Stimulated activated CD4-positive, alpha-beta T cell treated with anti-CD3 and anti-CD28 coated beads, TNF-alpha, amount 100 ng/mL, for 48 hours (primary cell): ENCODE data around the gene RALGPS1.

Source experiments
- DNase-seq, 3 donors: peaks; one replicate each; pipeline ENCODE4 v3.0.0-alpha.2; 2020; ENCODE audit warnings: low read depth in 3 of 3

Gene RALGPS1

DNA sequence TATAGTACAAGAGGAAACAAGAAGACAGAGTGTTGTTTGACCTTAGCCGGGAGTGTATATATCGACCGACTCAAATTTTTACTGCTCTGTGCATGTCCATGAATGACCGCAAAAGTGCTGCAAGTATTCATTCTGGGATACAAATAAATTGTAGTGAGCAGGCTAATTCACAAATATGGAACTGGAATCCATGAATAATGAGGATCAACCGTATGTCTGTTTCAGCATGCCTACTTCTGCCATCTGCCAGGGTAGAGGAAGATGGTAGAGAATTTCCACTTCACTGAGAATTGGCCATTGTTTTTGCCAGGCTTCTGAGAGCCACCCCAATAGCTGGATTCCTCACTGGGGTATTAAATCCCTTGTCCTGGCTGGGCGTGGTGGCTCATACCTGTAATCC is 8.5 kb upstream of the RALGPS1 start:
- no peak for DNase-seq

DNA sequence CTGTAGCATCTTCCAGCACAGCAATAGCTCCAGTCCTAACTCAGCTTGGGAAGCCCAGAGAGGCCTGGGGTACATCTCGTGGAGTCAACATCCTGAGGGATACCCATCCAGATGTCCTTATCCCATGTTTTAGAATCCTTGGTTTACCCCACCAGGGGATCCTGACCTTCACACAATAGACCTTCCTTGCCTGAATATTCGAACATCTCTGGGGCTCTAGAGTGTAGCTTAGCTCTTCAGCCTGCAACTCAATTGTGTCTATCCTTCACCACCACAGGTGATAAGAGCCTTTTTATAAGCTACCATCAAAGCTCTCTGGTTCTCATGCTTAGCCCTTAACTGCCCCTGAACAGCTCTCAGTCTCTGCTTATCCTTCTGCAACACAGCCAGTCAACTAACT is 7.5 kb upstream of the RALGPS1 start:
- DNase-seq, result no peak

DNA sequence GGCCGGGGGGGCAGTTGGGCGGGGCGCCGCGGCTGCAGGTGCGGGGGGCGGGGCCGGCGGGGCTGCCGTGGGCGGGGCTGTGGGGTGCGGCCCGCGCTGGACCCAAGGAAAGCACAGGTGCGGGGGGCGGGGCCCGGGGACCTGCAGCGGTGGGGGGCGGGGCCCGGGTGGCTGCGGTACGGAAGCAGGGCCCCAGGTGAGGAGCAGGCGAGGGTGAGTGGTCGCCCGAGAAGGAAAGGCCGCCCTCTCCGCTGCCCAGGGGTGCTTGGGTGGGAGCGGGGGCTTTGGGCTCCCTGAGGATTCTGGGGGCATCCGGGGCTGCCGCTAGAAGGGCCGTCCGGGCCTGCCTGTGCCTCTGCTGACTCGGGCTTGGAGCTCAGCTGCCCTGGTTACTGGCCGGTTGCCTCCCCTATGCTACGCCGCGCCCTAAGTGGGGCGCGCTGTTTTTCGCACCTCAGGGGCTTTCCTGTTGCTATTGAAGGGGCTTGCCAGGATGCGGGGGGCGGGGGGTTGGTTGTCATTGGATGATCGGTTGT is 767 bp downstream of the RALGPS1 start:
- DNase-seq, result no peak

DNA sequence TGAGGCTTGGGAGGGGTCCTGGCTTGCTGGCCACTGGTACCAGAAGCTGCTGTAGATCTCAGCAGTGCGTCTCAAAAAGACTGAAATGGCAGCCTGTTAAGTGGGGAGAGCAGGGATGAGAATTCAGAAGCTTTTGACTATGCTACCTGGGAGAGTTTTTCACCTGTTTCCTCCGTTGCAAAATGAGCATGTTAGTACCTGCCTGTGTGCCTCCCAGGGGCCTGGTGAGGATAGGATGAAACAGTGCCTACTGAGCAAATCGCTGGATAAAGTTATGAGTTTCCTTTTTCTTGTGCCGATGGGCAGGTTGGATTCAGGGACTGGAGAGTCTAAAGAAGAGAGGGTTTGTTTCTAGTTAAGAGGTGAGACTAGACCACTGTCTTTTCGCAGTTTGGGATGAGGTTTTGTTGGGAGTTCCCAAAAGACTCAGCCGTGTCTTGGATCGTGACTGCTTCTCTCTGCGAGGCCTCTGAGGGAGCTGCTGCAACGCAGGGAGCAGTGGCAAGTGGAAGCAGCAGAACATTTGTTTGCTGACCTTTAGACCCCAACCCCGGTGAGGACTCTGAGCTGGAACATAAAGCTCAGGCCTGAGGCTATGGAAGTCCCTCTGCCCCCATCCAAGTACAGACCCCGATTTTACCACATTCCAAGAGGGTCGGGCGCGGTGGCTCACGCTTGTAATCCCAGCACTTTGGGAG is 1.4 kb downstream of the RALGPS1 start:
- DNase-seq, result no peak

DNA sequence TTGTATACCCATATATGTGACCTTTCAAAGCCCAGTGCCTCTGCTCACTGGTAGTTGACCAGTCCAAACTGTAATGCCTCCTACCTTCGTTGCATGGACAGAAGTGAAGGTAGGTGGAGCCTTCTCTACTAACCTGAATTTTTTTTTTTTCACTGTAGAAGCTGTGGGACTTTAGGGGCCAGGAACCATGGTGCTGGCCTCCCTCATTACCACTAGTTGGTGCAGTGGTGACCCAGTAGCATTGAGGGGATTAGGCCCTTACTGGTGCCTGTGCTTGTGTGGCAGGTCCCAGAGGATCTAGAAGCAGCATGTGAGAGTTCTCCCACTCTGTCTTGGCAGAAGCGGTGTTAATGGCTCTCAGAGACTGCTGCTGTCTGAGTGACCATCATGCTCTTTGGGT is 2.3 kb downstream of the RALGPS1 start:
- no peak for DNase-seq

DNA sequence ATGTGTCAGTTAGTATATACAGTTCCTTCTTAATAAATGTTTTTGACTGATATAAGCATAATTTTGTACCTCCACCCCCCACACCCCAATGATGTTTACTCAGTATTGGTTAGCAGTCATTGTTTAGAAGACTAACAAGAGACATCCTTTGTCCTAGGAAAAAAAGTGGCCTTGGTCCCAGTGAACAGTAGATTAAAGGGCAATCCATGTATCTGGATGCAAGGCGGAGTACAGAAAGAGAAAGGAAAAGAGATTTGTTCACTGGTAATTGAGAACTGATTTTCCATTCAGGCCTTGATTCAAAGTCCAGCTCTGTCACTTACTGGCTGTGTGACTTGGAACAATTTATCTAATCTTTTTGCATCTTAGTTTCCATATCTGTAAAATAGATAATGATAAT is 4.6 kb downstream of the RALGPS1 start:
- no peak for DNase-seq

DNA sequence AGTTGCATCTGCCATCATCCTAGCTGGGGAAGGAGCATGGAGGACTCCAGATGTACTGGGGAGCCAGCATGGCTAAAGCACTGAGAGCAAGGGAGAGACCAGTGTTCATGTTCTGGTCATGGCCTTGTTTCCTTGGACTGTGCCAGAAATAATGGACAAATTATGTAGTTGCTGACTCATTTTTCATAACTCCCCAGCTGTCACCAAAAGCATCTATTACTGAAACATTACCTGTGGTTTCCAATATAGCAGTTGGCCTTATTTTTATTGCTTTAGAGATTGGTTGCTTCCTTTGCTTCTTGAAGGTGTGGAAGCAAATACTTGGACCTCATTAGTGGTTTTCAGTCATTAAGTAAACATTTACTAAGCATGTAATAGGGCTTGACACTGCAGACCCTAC is 11.3 kb downstream of the RALGPS1 start:
- DNase-seq, result no peak

DNA sequence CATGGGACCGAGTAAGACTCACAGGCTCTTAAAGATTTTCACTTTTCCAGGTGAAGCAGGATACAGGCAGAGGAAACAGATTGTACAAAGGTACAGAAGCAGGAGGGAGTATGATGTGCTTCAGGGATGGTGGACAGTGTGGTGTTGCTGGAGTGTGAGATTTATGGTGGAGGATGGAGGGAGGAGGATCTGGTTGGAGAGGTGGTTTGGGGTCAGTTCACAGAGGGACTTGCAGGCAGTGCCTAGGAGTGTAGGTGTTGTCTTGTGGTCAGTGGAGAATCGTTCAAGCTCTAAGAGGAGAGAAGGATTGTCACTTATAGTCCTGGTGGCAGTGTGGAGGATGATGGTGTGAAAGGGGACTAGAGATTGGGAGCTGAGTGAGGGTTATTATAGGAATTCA is 11.8 kb downstream of the RALGPS1 start:
- no peak for DNase-seq

DNA sequence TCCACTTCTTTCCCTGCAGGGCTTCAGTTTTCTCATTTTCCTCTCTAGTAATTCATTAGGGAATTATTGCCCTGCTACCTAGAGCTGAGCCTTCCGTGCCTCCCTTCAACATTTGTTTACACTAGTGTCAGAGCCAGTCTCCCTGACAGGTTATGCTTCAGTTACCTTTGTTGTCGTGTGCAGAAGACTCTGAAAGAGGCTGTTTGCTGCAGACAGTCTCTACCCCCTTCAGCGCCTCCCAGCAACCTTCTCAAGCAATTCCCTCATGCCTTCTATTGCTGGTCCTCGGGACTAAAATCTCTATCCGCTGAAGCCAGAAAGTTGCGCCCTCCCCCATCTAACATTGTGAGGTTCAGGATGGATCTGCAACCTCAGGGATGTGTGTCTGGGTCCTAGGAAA is 12.8 kb downstream of the RALGPS1 start:
- DNase-seq, result no peak

DNA sequence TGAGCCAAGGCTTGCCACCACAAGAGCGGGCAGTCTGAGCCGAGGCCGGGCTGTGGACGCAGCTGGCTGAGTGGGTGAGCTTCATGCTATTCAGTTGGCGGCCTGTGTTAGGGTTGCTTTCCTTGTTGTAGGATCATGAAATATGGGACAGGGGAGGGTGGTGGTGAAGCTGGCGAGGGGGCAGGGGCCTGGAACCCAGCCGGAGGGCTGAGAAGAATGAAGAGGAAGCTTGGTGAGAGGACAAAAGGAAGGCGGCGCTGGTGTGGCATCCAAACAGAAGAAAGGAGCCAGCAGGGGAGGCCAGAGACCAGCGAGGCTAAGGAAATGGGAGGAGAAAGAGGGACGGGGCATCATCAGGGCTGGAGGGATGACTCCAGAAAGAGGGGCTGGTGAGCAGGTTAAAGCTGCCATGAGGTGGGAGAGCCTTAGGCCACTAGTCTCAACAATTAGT is 18.3 kb downstream of the RALGPS1 start:
- no peak for DNase-seq

DNA sequence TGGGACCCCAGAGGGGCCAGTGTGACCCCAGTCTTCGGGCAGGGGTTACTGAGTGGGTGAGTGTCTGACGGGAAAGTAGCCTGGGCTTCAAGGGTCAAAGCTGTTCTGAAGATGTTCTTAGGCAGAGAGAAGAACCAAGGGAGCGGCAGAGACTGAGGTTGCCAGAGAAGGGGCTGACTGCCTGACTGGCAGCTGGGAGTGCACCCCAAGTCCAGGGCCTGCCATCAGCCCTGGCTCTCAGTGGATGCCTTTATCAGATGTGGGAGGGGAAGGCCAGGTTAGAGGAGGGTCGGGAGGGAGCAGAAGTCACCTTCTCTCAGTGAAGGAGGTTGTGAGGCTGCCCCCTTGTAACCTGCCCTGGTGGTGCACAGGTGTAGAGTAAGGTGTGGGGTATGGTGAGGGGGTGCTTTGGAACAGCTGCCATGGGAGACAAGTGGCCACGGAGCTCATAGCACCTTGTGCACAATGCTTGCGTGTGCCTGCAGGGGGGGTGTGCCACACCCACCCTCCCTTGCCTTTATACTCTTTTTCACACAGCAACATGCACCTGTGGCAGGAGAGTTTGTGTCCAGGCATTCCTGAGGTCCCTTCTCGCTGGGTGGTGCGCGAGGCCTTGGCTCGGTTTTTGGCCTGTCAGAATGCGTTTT is 18.9 kb downstream of the RALGPS1 start:
- DNase-seq, result no peak

DNA sequence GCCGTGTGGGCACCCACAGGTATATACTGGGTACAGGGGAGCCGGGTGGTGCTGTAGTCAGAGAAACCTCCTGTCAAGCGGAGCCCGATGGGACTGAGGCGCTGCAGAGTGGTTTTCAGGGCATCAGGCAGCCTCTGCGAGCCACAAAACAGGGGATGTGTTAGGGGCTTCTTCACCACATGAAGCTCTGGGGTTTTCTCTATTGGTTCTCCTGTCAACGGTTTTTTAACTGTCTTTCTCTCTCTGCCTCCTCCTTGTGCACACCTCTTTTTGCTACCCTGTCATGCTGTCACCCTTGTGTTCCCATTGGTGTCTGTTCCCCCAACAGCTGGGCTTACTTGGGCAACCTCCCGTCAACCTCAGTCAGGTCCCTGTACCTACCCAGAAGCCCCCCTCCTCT is 19.9 kb downstream of the RALGPS1 start:
- no peak for DNase-seq

DNA sequence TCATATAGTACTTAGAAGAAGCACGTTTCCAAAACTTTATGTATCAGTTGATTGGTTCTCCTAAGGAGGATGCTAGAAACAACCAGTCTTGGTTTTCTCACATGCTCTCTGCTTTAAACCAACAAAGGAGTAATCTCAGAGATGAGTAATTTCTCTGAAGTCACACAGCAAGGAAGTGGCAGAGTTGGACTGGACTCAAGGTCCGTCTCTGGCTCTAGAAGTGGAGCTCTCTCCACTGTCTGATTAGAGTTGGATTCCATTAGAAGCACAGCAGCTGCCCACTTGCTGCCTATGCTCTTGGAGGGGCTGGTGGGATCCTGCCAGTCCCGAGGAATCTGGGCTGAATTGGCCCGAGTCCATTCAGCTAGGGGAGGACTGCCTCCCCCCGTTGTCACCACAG is 21.0 kb downstream of the RALGPS1 start:
- no peak for DNase-seq

DNA sequence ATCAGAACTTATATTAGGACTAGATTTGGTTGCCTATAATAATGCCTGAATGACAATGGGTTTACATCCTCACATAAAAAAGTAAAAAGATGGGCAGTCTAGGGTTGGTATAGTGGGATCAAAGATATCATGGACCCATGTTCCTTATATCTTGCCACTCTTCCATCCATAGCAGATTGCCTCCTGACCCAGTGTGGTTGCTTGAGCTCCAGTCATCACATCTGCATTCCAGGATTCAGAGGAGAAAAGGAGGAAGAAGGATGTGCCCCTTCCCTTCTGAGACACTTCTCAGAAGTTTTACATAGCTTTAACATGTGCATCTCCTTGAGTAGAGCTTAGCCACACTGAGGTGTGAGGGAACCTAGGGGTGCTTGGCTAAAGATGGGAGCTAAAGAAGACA is 22.9 kb downstream of the RALGPS1 start:
- no peak for DNase-seq

DNA sequence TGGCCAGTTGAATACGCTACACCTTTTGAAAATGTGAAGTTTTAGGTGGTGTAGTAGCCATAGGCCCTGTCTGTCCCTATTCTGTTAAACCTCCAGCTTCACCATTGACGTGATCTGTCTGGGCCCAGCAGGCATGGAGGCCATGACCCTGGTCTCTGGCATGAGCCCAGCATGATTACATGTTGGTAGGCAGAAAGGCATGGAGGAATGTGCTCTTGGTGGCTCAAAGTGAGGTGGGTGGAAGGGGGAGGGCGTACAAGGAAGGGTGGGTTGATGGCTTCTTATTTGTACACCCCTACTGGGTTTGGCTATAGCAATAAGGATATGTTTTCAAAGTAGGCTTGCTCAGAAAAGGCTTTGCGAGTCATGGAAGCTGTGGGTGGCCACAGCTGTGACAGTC is 23.7 kb downstream of the RALGPS1 start:
- DNase-seq, result no peak

DNA sequence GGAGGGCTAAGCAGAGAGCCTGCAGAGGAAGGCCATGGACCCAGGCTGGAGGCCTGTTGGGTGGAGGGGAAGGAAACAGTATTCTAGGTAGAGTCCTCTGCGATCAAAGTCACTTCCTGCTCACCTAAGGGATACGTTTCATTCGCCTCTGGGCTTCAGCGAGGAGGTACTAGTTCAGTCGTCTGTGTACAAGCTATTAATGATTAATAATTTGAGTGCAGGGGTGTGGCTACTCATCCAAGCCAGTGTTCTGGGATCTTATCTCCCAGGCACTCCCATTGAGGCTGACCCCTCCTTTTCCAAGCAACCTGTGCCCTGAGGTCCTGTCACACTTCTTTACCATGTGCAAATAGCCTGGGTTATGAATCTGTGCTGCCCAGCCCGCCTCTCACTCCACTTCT is 25.2 kb downstream of the RALGPS1 start:
- no peak for DNase-seq

DNA sequence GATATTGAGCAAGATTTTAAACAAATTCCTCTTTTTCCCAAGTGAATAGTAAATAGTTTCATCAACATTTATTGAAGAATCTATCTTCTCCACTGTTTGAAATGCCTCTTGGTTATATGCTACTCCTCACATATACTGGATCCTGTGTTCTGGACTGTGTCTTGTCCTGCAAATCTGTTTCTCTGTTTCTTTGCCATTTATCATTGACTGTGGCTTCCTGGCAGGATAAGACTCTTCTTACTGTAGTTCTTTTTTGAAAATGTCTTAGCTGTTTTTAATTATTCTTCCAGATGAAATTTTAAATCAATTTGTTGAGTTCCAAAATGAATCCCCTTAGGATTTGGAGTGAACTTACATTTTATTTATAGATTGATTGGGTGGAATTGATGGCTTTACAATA is 27.8 kb downstream of the RALGPS1 start:
- DNase-seq, result no peak

DNA sequence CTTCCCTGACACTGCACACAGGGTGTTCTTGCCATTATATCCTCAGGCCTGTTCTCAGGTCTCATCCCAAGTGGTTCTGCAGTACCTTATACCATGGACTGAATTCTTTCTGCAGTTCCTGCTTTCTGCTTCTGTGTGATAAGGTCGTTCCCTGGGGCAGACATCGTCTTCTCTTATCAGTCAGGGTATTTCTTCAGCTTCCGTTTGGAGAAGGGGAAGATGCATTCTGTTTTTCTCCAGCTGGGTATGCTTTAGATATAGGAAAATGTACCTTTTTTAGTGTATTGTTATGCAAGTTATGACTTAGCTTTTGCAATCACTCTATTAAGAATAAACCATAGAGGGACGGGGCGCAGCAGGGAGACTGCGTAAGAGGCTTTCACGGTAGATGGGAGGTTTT is 31.1 kb downstream of the RALGPS1 start:
- no peak for DNase-seq

DNA sequence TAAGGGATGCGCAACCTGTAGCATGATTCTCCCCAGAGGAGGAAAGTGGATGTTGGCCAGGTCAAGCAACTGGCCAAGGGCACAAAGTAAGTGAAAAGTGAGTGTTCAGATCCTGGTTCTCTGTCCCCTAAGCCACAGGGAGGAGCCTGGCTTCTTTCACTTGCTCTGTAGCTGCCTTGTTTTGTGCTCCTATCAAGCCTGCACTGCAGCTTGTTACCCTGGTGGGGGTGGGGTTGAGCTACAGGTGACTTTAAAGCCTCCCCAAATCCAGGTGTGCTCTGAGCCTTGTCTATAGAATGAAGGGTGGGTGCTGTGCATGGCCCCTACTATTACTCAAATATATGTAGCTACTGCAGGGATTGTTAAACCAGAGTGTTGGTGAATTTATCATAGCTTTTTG is 32.9 kb downstream of the RALGPS1 start:
- no peak for DNase-seq

DNA sequence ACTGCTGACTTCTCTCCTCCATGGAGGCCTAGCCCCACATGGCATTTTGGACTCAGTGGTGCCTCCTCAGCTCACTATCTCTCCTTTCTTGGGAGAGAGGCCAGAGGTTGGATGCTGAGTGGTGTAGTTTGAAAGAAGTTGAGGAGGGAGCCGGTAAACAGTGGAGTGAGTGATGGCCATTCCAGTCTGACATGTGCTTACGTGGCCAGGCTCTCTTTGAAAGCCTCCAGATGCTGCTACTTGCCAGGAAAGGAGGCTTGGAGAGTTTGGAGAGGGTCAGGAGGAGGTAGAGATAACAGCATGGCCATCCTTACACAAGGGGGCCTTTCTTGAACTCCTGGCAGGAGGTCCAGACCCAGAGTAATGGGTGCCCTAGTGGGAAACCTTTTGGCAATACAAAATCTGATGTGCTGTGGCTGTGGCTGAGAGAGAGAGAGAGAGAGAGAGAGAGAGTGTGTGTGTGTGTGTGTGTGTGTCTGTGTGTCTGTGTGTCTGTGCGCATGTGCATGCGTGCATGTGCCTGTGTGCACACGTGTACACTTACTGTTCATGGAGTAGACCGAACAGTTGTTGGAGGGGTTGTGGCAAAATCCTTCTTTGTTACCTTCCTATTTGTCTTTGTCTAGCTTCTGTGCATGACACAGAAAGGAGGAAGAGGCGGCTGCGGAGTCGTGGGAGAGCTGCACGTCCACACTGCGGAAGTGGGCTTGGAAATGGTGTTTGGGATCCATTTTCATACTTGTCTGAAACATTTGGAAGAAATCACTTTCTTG is 37.8 kb downstream of the RALGPS1 start:
- DNase-seq, result no peak

DNA sequence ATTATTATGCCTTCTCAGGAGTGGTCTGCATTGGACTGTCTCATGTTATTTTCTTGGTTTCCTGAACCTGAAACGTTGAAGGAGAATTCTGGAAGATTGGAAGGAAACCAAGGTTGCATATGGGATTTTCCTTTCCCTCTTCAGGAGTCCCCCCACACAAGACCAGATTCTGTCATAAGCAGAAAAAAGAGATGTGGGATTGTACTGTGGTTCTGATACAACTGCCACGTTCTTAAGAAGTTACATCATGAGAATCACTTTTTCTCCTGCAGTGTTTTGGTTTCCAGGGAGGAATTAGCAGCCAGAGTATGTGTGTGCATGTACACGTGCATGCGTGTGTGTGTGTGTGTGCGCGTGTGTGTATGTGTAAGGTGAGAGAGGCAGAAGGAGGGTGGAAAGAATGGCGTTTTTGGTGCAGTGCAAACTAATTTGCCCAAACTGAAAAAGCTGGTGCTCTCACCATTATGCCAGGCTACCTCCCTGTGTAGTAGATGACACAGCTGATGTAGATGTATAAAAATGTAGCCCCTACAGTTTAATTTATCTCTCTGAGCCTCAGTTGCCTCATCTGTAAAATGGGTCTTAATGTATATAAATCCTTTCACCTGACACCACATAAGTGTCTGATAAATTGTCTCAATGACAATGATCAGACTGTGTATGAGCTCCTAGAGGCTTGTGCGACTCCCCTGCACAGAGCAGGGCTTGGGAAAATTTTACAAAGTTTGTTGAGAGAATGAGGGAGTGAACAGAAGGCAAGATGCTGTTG is 38.6 kb downstream of the RALGPS1 start:
- DNase-seq, result no peak

DNA sequence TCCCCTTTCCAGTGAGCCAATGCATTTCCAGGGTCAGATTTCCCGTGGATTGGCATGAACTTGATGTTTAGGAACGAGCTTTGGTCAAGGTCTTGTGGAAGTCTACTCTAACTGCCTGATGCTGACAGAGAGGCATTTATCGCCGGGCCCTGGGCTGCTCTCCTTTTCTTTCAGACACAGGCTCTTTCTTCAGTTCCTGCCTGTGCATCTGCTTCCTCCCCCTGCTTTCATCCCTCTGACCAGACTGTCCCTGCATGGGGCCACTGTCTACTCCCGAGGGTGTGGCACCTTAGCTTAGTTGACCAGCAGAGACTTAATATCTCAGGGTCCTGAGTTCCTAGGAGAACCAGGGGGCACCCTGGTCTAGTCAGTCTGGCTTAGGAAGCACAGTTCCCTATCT is 41.2 kb downstream of the RALGPS1 start:
- no peak for DNase-seq
